Body of pancreas (tissue), 4 donors: Measurements from ENCODE around the gene BRD3OS.

Experiments
- POLR2A ChIP-seq, 3 donors: fragments of 450-650 bp; IDR thresholded peaks; one replicate each; pipeline ENCODE4 v1.6.1; 2016; ENCODE audit warnings: antibody characterized with exemption in 3 of 3, mild to moderate bottlenecking in 2 of 3
- TF ChIP-seq, protein P1 (sequence below), 7 experiments: fragments of 450-650 bp in 4 of 7; fragments of 200-600 bp in 3 of 7; sonication (generic) in 3 of 7; IDR thresholded peaks; one replicate each; pipeline ENCODE4 v1.5.1; 2016 to 2019; ENCODE audit warnings: antibody characterized with exemption in 7 of 7

DNA sequence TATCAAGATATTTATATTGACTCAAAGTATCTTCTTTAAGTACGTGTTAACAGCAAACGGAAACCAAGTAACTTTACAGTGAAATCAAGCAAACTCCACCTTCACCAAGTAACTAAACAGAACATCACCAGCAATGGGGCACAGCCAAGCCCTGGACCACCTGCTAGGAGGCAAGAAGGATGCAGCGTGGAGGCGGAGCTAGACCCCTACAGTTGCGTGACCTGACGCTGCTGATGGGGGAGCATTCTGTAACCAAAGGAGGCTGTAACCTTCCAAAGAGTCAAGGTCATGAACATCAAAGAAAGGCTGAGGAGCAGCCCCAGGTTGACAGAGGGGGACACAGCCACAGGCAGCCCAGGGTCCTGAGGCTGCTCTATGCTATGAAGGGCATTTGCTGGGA is 39.2 kb upstream of the BRD3OS start:
- TF ChIP-seq, protein P1, sequence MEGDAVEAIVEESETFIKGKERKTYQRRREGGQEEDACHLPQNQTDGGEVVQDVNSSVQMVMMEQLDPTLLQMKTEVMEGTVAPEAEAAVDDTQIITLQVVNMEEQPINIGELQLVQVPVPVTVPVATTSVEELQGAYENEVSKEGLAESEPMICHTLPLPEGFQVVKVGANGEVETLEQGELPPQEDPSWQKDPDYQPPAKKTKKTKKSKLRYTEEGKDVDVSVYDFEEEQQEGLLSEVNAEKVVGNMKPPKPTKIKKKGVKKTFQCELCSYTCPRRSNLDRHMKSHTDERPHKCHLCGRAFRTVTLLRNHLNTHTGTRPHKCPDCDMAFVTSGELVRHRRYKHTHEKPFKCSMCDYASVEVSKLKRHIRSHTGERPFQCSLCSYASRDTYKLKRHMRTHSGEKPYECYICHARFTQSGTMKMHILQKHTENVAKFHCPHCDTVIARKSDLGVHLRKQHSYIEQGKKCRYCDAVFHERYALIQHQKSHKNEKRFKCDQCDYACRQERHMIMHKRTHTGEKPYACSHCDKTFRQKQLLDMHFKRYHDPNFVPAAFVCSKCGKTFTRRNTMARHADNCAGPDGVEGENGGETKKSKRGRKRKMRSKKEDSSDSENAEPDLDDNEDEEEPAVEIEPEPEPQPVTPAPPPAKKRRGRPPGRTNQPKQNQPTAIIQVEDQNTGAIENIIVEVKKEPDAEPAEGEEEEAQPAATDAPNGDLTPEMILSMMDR (IDR thresholded peaks at IDR 0.05), result no peak
- no peak for TF ChIP-seq POLR2A (IDR thresholded peaks at IDR 0.05)
